ENCODE data around the gene C1RL. TPM values are rescaled to one million over a fixed set of nuclear protein-coding genes. Genes with fewer than 3 reads are reported as not detected.

C1RL gene
- total and polyA plus RNA-seq, 2 donors: 20.6 to 92.2 TPM

GRCh38 chr12:7046383-7047105 lies 62.5 kb downstream of the C1RL start:
- no peaks in the 10 kb centered on the region for H3K4me1 ChIP-seq (ENCODE audit: insufficient read depth)
- WGBS: 82% methylated on average over 5 of the region's 5 CpGs
- H3K4me3 ChIP-seq (ENCODE audit: low read depth, low read length): no peak overlapping the region
- no peaks in the 10 kb centered on the region for H3K36me3 ChIP-seq (ENCODE audit: insufficient read depth)
- no peak for DNase-seq (ENCODE audit: extremely low spot score)
- H3K27ac ChIP-seq (ENCODE audit: low read depth): no peak overlapping the region

- Histone ChIP-seq H3K4me1 (ENCODE audit: insufficient read depth) (no peaks in the 10 kb centered on the region), H3K27ac (ENCODE audit: low read depth) (no peak overlapping the region), H3K36me3 (ENCODE audit: insufficient read depth) (no peaks in the 10 kb centered on the region), H3K4me3 (ENCODE audit: low read depth, low read length) (no peak overlapping the region)
- 90% methylated on average over 9 of the region's 9 CpGs for WGBS
- DNase-seq (ENCODE audit: extremely low spot score): no peak
These were observed 63.1 kb downstream of the C1RL start for GRCh38 chr12:7045913-7046312.

Small RNAs within 50 kb of the gene (small RNA-seq; reads per million reads assigned to genes)
- not detected for gene RNU6-485P

Other genes starting within 250 kb of the C1RL start
- gene TPI1, start 241.7 kb downstream of the C1RL start, total RNA-seq: 331 TPM
- 708 TPM for gene TPI1, start 241.7 kb downstream of the C1RL start, polyA plus RNA-seq
- 3.2 TPM for gene SPSB2, start 235.9 kb downstream of the C1RL start, total RNA-seq
- 12.3 TPM for gene SPSB2, start 235.9 kb downstream of the C1RL start, polyA plus RNA-seq
- gene LRRC23, start 204.4 kb downstream of the C1RL start, total RNA-seq: 9.2 TPM
- 9.4 TPM for gene LRRC23, start 204.4 kb downstream of the C1RL start, polyA plus RNA-seq
- gene ENO2, start 194.6 kb downstream of the C1RL start, total RNA-seq: 9.7 TPM
- gene ENO2, start 194.6 kb downstream of the C1RL start, polyA plus RNA-seq: 68.4 TPM
- 18.2 TPM for gene ATN1, start 181.3 kb downstream of the C1RL start, total RNA-seq
- gene ATN1, start 181.3 kb downstream of the C1RL start, polyA plus RNA-seq: 151 TPM
- not detected for gene RNU7-1, start 165.4 kb downstream of the C1RL start, total RNA-seq
- gene RNU7-1, start 165.4 kb downstream of the C1RL start, polyA plus RNA-seq: not detected
- 182 TPM for gene C12orf57, start 165.2 kb downstream of the C1RL start, total RNA-seq
- gene C12orf57, start 165.2 kb downstream of the C1RL start, polyA plus RNA-seq: 566 TPM
- gene PTPN6, start 157.9 kb downstream of the C1RL start, total RNA-seq: 6.1 TPM
- gene PTPN6, start 157.9 kb downstream of the C1RL start, polyA plus RNA-seq: 17.2 TPM
- 94.9 TPM for gene PHB2, start 138.6 kb downstream of the C1RL start, total RNA-seq
- 192 TPM for gene PHB2, start 138.6 kb downstream of the C1RL start, polyA plus RNA-seq
- 25.4 TPM for gene EMG1, start 138.3 kb downstream of the C1RL start, total RNA-seq
- 25.9 TPM for gene EMG1, start 138.3 kb downstream of the C1RL start, polyA plus RNA-seq
- 20.7 TPM for gene LPCAT3, start 90.7 kb downstream of the C1RL start, total RNA-seq
- 48.1 TPM for gene LPCAT3, start 90.7 kb downstream of the C1RL start, polyA plus RNA-seq
- 196 TPM for gene C1S, start 48.5 kb downstream of the C1RL start, total RNA-seq
- 918 TPM for gene C1S, start 48.5 kb downstream of the C1RL start, polyA plus RNA-seq
- gene C1R, start 16.8 kb downstream of the C1RL start, total RNA-seq: 174 TPM
- gene C1R, start 16.8 kb downstream of the C1RL start, polyA plus RNA-seq: 1,192 TPM
- gene RBP5, start 19.7 kb upstream of the C1RL start, total RNA-seq: 2.6 TPM
- gene RBP5, start 19.7 kb upstream of the C1RL start, polyA plus RNA-seq: 5.9 TPM
- gene CLSTN3, start 21.2 kb upstream of the C1RL start, total RNA-seq: 16.7 TPM
- gene CLSTN3, start 21.2 kb upstream of the C1RL start, polyA plus RNA-seq: 20.9 TPM
- 27.7 TPM for gene PEX5, start 80.5 kb upstream of the C1RL start, total RNA-seq
- gene PEX5, start 80.5 kb upstream of the C1RL start, polyA plus RNA-seq: 42.1 TPM
- not detected for gene ACSM4, start 194.9 kb upstream of the C1RL start, total RNA-seq
- not detected for gene ACSM4, start 194.9 kb upstream of the C1RL start, polyA plus RNA-seq

All from urinary bladder (tissue), 4 donors.